Epithelial cell of prostate (primary cell): ENCODE measurements around the gene GLTP.

Experiments
- DNase-seq: peaks from one replicate; pipeline ENCODE4 v3.0.0-alpha.2; 2011; ENCODE audit warnings: low read depth, low spot score
- H3K27ac ChIP-seq: fragments of 450-650 bp; 2 replicates; pipeline ENCODE4 v1.5.1; 2017; ENCODE audit warnings: mild to moderate bottlenecking

The GLTP gene

DNA sequence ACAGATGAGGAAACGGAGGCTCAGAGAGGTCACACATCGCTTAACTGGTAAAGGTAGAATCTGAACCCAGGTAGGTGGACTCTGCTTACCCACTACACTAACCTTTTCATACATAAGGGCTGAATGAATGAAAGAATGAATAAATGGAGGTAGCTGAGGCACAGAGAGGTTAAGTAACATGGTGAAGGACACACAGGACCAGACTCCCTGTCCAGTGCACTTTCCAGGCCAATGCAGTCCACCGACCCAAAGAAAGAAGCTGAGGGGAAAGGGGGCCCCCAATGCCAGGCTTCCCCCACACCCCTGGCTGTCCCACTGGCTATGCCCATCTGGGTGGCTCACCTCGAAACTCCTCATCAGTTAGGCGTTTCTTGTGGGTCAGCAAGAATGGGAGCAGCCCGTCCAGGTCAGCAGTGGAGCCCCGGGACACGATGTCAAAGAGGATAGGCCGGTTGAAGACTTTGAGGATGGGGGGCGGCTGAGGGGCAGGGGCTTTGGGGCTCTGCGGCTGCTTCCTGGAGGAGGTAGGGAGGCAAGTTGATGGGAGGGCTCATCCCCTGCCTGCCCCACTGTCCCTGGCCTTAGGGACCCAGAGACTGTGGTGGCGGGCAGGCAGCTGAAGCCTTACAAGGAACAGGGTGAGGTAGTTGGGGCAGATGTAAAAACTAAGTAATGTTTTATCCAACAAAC, 72.2 kb downstream of the GLTP start:
- DNase-seq: no peak
- H3K27ac ChIP-seq: no peak overlapping the region

DNA sequence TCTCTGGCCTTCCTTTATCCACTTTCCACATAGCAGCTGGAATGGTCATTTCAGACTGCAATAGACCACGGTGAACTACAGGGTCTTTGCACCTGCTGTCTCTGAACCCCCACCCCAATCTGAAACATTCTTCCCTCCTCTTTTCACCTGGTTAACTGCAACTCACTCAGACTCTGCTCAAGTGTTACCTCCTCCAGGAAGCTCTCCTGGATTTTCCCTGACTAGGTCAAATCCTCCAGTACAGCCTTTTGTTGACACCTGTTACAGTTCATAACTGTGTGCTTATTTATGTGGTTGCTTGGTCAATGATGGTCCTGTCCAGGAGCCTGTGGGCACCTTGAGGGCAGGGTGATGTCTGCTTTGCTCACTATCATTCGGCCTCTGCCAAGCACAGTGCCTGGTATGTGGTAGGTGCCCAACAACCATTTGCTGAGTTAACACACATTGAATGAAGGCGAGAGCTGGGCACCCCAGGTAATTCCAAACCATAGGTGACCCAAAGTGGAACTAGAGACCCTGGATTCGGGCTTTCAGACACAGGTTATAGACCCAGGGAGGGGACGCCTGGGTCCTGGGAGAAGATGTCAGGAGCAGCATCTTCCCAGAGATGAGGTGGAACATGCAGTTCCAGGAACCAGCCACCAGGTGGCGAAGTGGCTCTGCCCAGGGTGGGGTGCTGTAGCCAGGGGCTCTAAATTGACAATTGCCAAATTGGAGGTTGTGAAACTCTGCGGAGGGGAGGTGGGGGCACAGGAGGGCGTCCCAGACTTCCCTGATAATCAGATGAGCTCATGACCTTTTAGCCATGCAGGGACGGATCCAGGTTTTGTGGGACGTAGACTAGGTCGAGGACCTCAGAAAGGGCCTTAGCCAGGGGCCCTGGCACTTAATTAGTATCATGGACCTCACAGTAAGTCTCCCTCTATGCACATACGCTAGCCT, 75.2 kb downstream of the GLTP start:
- H3K27ac ChIP-seq: no peak overlapping the region
- no peak for DNase-seq

DNA sequence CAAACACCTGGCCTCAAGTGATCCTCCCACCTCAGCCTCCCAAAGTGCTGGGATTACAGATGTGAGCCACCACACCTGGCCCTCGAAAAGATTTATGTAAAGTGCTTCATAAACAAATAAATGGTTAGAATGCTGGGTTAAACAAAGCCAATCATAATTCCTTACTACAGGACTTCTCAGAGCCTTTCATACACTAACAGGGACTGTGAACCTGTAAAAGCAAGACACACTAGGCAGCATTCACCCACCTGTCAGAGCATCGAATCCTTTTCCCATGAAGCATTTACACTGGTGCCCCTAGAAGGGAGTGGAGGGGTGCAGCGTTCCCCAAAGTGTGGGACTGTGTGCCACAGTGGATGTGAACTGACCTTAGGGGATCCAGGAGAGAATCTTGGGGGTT, 76.7 kb downstream of the GLTP start:
- no peak for DNase-seq
- no peak overlapping the region for H3K27ac ChIP-seq

DNA sequence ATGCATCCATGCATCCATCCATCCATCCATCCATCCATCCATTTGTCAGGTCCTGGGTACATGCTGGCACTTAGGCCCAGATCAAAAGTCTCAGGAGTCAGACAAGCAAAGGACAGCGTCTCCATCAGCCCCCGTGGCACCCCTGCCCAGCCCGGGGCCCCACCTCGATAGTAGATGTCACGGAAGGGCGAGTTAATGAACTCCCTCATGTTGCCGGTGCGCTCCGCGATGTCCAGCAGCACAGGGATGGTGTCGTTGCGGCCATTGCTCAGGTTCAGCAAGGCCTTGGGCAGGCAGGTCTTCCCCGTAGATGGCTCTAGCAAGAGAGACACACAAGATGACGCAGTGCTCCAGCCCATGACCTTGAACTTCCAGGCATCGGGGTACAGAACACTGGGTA, 77.5 kb downstream of the GLTP start:
- no peak overlapping the region for H3K27ac ChIP-seq
- no peak for DNase-seq
